ENCODE measurements around the gene ADCY4. TPM values are rescaled to one million over a fixed set of nuclear protein-coding genes. Genes with fewer than 3 reads are reported as not detected.

The ADCY4 gene
- total RNA-seq, 2 experiments from 2014 or later, result 2.0 to 3.4 TPM

DNA sequence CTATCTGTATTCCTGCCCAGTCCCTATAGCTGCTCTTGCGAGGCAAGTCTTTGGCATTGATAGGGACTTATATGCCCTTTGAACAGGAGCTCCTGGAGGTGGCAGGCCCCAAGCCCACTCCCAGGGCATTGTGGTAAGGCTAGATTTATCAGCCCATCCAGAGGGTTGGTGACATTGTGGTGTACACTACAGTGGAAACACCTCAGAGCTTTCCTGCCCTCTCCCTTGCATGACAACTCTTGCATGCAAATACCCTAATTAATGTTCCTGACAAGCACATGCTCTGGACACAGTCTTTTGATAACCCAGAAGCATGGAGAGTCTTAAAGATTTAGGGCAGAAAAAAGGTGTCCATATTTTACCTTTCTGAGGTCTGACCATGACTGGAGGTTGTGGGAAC is 5.7 kb upstream of the ADCY4 start:
- no peak overlapping the region for H3K27ac ChIP-seq (ENCODE audit: low read depth, low read length, poor library complexity, severe bottlenecking)
- no peak for DNase-seq (ENCODE audit: low spot score)
- ChIA-PET CTCF (ENCODE audit: unreplicated experiment) (interaction anchor here (1.2 to 3.6 kb wide), 4 partner anchors 22 to 91 kb away, joined by 3 to 16 read pairs (median 4); no protein-coding TSS in a partner anchor), POLR2A (interaction anchor here (0.9 to 2.6 kb wide), 5 partner anchors 22 to 94 kb away, joined by 3 to 6 read pairs (median 4); no protein-coding TSS in a partner anchor)
- H4K20me1 ChIP-seq (ENCODE audit: insufficient read depth, low read length), result no peaks in the 10 kb centered on the region
- H3K4me1 ChIP-seq (ENCODE audit: insufficient read depth, low read length, poor library complexity, severe bottlenecking), result peaks cover 14% of the 10 kb centered on the region
- H3K9me2 ChIP-seq (ENCODE audit: insufficient read depth, low read length), result no peaks in the 10 kb centered on the region
- no peak overlapping the region for H3K4me2 ChIP-seq (ENCODE audit: low read length)
- no peak overlapping the region for H2AFZ ChIP-seq (ENCODE audit: low read length)
- no peaks in the 10 kb centered on the region for H3K9me3 ChIP-seq (ENCODE audit: low read length)
- no peaks in the 10 kb centered on the region for H3K79me2 ChIP-seq (ENCODE audit: insufficient read depth, low read depth, low read length)
- intact Hi-C loops (cut with micrococcal nuclease; ENCODE audit: unreplicated experiment), result no loop called here
- BruUV-seq (replicated peaks), result no TSS peak
- H3K4me3 ChIP-seq (ENCODE audit: low read depth, low read length, poor library complexity, severe bottlenecking), result no peak overlapping the region
- H3K36me3 ChIP-seq (ENCODE audit: insufficient read depth, low read length), result no peaks in the 10 kb centered on the region
- TF ChIP-seq, protein P1, sequence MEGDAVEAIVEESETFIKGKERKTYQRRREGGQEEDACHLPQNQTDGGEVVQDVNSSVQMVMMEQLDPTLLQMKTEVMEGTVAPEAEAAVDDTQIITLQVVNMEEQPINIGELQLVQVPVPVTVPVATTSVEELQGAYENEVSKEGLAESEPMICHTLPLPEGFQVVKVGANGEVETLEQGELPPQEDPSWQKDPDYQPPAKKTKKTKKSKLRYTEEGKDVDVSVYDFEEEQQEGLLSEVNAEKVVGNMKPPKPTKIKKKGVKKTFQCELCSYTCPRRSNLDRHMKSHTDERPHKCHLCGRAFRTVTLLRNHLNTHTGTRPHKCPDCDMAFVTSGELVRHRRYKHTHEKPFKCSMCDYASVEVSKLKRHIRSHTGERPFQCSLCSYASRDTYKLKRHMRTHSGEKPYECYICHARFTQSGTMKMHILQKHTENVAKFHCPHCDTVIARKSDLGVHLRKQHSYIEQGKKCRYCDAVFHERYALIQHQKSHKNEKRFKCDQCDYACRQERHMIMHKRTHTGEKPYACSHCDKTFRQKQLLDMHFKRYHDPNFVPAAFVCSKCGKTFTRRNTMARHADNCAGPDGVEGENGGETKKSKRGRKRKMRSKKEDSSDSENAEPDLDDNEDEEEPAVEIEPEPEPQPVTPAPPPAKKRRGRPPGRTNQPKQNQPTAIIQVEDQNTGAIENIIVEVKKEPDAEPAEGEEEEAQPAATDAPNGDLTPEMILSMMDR (conservative IDR thresholded peaks at IDR 0.05; ENCODE audit: low read length), result no peak
- no peak for TF ChIP-seq EZH2phosphoT487 (IDR thresholded peaks at IDR 0.05; ENCODE audit: borderline replicate concordance, low read depth, low read length)

DNA sequence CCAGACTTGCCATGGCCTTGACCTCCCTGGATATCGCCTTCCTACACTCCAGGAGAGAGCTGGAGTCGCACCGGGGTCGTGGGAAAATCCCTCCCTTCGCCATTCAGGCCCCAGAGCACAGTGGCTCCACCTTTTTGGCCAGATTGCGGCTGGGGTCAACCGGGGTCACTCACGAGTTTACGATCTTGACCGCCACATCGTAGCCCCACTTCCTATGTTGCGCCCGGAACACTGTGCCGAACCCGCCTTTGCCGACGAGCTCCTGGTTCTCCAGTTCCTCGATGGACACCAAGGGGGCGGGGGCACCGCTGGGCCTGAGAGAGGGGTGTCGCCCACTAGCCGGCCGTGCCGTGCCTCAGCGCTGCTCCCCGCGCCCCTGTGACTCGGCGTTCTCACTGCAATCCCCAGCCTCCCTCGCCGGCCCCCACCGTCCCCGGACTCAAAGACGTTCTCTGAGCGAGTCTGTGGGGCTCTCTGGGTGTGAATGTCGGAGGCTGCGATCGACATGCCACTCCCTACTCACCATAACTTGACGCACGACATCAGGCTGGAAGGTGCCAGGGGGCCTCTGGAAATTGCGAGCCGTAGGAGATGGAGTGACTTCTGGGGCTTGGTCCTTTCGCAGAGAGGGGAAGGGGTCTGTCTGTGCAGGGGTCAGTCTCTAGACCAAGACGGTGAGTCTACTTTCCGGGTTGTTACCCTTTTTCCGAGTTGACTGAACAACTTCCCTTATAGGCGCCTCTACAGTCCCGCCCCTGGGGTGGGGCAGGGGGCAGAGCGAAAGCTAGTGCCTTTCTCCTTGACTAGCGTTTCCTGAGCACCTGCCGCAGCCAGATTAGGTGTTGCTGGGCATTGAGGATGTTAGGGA is 4.6 kb upstream of the ADCY4 start, which contains the start of gene RIPK3:
RIPK3 (minus strand) TSS at position 708 of the 868 bp plus-strand sequence; CDS start at position 543, 165 bp downstream.
- peak within 1 kb of the TSS; percentile 71 for H3K4me3 ChIP-seq (ENCODE audit: low read depth, low read length, poor library complexity, severe bottlenecking)
- no peaks in the 10 kb centered on the region for H3K9me2 ChIP-seq (ENCODE audit: insufficient read depth, low read length)
- no peaks in the 10 kb centered on the region for H3K79me2 ChIP-seq (ENCODE audit: insufficient read depth, low read depth, low read length)
- no peaks in the 10 kb centered on the region for H3K36me3 ChIP-seq (ENCODE audit: insufficient read depth, low read length)
- POLR2A ChIA-PET, result interaction anchor here (0.9 to 2.6 kb wide), 8 partner anchors 12 to 103 kb away, joined by 3 to 6 read pairs (median 4); partner anchors contain the start of genes SDR39U1 and TINF2
- intact Hi-C loops (cut with micrococcal nuclease; ENCODE audit: unreplicated experiment), result loop anchor here (10.0 kb wide), 1 partner anchor 335 kb away; no protein-coding TSS in a partner anchor
- no peak within 1 kb of the TSS for H3K27ac ChIP-seq (ENCODE audit: low read depth, low read length, poor library complexity, severe bottlenecking)
- peak within 1 kb of the TSS; percentile 87 for H2AFZ ChIP-seq (ENCODE audit: low read length)
- peaks cover 14% of the 10 kb centered on the region for H3K4me1 ChIP-seq (ENCODE audit: insufficient read depth, low read length, poor library complexity, severe bottlenecking)
- BruUV-seq (replicated peaks), result TSS peak; percentile 71
- peak within 1 kb of the TSS; percentile 75 for H3K4me2 ChIP-seq (ENCODE audit: low read length)
- DNase-seq (ENCODE audit: low spot score), result peak; percentile 70
- no peaks in the 10 kb centered on the region for H4K20me1 ChIP-seq (ENCODE audit: insufficient read depth, low read length)
- TF ChIP-seq, protein P1 (conservative IDR thresholded peaks at IDR 0.05; ENCODE audit: low read length), result no peak
- no peak for TF ChIP-seq EZH2phosphoT487 (IDR thresholded peaks at IDR 0.05; ENCODE audit: borderline replicate concordance, low read depth, low read length)
- CTCF ChIA-PET (ENCODE audit: unreplicated experiment), result interaction anchor here (1.2 to 3.6 kb wide), 4 partner anchors 23 to 92 kb away, joined by 3 to 16 read pairs (median 4); no protein-coding TSS in a partner anchor
- no peaks in the 10 kb centered on the region for H3K9me3 ChIP-seq (ENCODE audit: low read length)
